Measurements from ENCODE around the gene PHACTR3. TPM values are rescaled to one million over a fixed set of nuclear protein-coding genes. Genes with fewer than 3 reads are reported as not detected.

PHACTR3 gene
- total RNA-seq, 8 experiments from 2014 or later, result 0.18 to 44.8 (median 26.7) TPM

DNA sequence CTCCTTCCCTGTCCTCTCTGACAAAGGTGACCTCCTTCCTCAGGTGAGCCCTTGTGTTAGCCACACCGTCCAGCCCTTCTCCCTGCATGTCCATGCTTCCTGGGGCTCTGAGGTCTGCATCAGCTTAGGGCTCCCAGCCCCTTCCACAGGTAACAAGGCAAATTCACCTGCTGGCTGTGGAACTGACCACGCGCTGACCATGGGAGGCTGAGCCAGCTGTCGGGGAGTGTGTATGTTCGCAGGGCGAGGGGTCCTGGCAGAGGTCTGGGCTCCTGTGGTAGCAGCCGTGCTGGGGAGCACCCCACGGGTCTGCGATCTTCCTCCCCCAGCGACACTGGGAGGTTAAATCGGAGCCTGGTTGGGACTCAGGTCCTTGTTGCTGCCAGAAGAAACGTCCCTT is 136.7 kb downstream of the PHACTR3 start:
- no peak overlapping the region for H3K4me3 ChIP-seq
- WGBS, 10 experiments, result 88 to 100% (median 100%) methylated on average over 2 to 9 of the region's 12 CpGs; no CpG with 5 or more reads in 5 of the 10 experiments
- ATAC-seq (replicated peaks in 6 of 8), result no peak
- in situ Hi-C loops (cut with MboI; ENCODE audit: low pct_unique_long_range_greater_than_20kb in 2 of 9, low sequenced_read_pairs in 9 of 9, unreplicated experiment in 9 of 9), result loop anchor here in 4 of 9 experiments (25.0 kb wide), 2 partner anchors 129 to 154 kb away; partner anchors contain the start of gene PHACTR3 (in 3 of the 4)
- H3K4me1 ChIP-seq (replicated peaks in 1 of 2), result peaks cover 9 to 12% of the 10 kb centered on the region in 2 donors
- no peak overlapping the region for H3K27ac ChIP-seq

- H3K4me1 ChIP-seq (replicated peaks in 1 of 2), result no peaks in the 10 kb centered on the region
- 41 to 100% (median 80%) methylated on average over 1 to 9 of the region's 24 CpGs; no CpG with 5 or more reads in 3 of the 10 experiments for WGBS, 10 experiments
- in situ Hi-C loops (cut with MboI; ENCODE audit: low pct_unique_long_range_greater_than_20kb in 2 of 9, low sequenced_read_pairs in 9 of 9, unreplicated experiment in 9 of 9), result loop anchor here in 4 of 9 experiments (25.0 kb wide), 2 partner anchors 130 to 155 kb away; partner anchors contain the start of gene PHACTR3 (in 3 of the 4)
- no peak overlapping the region for H3K4me3 ChIP-seq
- H3K27ac ChIP-seq, result no peak overlapping the region
- ATAC-seq (replicated peaks in 6 of 8), result no peak
Observed at GRCh38 chr20:59742351-59743095, 138.2 kb downstream of the PHACTR3 start.

DNA sequence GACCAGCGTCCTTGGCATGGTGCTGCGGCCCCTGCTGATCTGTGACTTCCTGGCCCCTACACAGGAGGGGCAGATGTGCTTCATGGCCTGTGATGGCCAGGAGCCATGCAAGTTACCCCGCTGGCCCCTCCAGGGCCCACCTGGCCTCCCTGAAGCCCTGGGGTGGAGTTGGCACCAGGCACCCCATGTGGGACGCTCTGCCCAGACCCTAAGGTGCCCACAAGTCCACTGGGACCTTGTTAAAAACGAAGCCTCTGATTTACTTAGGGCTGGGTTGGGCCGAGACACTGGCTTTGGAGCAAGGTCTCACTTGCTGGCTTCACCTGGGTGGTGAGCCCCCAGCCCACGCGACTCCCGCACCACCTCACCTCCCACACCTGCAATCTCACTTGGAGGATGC is 139.0 kb downstream of the PHACTR3 start:
- Histone ChIP-seq H3K4me1 (replicated peaks in 1 of 2) (no peaks in the 10 kb centered on the region), H3K4me3 (no peak overlapping the region), H3K27ac (no peak overlapping the region)
- in situ Hi-C loops (cut with MboI; ENCODE audit: low pct_unique_long_range_greater_than_20kb in 2 of 9, low sequenced_read_pairs in 9 of 9, unreplicated experiment in 9 of 9), result loop anchor here in 4 of 9 experiments (25.0 kb wide), 2 partner anchors 131 to 156 kb away; partner anchors contain the start of gene PHACTR3 (in 3 of the 4)
- WGBS, 10 experiments, result 20 to 100% (median 94%) methylated on average over 1 to 3 of the region's 9 CpGs; no CpG with 5 or more reads in 7 of the 10 experiments
- ATAC-seq (replicated peaks in 6 of 8), result no peak

DNA sequence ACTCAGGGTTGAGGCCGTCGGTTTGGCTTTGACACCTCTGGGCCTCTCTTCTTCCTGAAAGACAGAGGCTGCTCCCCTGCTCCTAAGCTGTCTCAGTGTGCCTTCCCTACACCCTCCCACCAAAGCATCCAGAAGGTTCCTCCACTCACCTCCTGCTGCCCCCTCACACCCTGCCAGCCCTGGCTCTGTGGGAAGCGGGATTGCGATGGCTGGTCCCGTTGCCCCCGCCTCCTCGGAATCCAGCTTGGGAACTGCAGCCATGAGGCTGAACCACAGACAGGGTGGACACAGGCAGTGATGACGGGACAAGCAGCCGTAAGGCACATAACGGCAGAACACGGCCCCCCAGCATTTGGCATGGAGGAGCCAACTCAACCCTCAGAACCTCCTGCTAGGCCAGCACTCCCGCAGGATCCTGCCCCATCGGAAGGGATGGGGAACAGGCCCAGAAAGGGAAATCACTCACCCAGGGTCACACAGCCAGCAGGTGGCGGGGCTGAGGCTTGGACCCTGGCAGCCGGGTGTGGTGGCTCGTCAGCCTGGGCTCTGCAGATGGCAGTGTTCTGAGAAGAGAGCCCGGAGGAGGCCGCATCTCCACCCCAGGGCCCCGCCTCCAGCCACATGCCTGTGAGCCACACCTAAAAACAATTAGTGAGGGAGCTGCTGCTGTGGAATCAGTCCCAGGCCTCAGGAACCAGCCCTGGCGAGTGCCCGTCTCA is 139.6 kb downstream of the PHACTR3 start:
- ATAC-seq (replicated peaks in 6 of 8), result peak; percentile 25 to 97 (median 79)
- Histone ChIP-seq H3K27ac (no peak overlapping the region), H3K4me1 (replicated peaks in 1 of 2) (peaks cover 4% of the 10 kb centered on the region in 2 donors), H3K4me3 (no peak overlapping the region)
- WGBS, 10 experiments, result 84% methylated on average over 7 of the region's 21 CpGs; no CpG with 5 or more reads in 9 of the 10 experiments
- in situ Hi-C loops (cut with MboI; ENCODE audit: low pct_unique_long_range_greater_than_20kb in 2 of 9, low sequenced_read_pairs in 9 of 9, unreplicated experiment in 9 of 9), result loop anchor here in 4 of 9 experiments (25.0 kb wide), 2 partner anchors 132 to 157 kb away; partner anchors contain the start of gene PHACTR3 (in 3 of the 4)

DNA sequence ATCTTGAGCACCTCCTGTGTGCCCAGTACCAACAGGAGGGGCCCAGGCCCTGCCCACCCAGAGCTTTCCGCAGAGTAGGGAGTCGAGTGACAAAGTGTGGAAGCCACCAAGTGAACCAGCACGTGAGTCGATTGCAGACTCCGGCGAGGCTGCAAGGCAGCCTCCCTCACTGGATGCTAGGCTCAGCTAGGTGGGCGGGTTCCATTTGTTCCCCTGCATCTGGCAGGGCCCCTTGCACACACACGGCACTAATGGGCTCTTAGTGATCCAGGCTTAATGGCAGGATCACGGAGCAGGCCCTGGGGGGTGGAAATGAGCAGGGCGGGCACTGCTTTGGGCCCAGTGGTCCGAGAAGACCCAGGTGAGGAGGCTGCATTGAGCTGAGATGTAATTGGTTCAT is 140.4 kb downstream of the PHACTR3 start:
- WGBS, 10 experiments, result 80 to 100% (median 90%) methylated on average over 1 to 9 of the region's 11 CpGs; no CpG with 5 or more reads in 4 of the 10 experiments
- Histone ChIP-seq H3K27ac (no peak overlapping the region), H3K4me1 (replicated peaks in 1 of 2) (peaks cover 10 to 12% of the 10 kb centered on the region in 2 donors), H3K4me3 (no peak overlapping the region)
- peak in 2 of 8 experiments; percentile 31 to 34 for ATAC-seq (replicated peaks in 6 of 8)
- in situ Hi-C loops (cut with MboI; ENCODE audit: low pct_unique_long_range_greater_than_20kb in 2 of 9, low sequenced_read_pairs in 9 of 9, unreplicated experiment in 9 of 9), result loop anchor here in 4 of 9 experiments (25.0 kb wide), 2 partner anchors 132 to 157 kb away; partner anchors contain the start of gene PHACTR3 (in 3 of the 4)

DNA sequence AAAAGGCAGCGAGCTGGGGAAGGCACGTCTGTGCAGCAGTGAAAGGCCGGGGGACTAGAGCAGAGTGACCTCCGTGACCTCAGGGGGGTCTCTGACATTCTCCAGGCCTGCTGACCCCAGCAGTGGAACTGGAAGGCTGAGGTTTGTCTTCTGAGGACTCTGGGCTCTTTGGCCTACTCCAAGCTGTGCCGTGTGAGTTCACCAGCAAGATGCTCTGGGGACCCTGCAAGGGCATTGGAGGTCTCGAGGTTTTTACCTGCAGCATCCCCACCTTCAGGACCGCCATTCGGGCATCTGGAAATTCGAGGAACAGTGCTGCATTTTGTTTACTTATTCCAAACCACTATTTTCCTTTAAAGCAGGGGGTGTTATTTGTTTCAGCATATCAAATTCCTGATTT is 140.9 kb downstream of the PHACTR3 start:
- Histone ChIP-seq H3K27ac (no peak overlapping the region), H3K4me1 (replicated peaks in 1 of 2) (peaks cover 12 to 17% of the 10 kb centered on the region in 2 donors), H3K4me3 (no peak overlapping the region)
- in situ Hi-C loops (cut with MboI; ENCODE audit: low pct_unique_long_range_greater_than_20kb in 2 of 9, low sequenced_read_pairs in 9 of 9, unreplicated experiment in 9 of 9), result loop anchor here in 4 of 9 experiments (25.0 kb wide), 2 partner anchors 133 to 158 kb away; partner anchors contain the start of gene PHACTR3 (in 3 of the 4)
- no peak for ATAC-seq (replicated peaks in 6 of 8)
- WGBS, 10 experiments, result 30 to 93% (median 80%) methylated on average over 1 to 6 of the region's 9 CpGs; no CpG with 5 or more reads in 5 of the 10 experiments

DNA sequence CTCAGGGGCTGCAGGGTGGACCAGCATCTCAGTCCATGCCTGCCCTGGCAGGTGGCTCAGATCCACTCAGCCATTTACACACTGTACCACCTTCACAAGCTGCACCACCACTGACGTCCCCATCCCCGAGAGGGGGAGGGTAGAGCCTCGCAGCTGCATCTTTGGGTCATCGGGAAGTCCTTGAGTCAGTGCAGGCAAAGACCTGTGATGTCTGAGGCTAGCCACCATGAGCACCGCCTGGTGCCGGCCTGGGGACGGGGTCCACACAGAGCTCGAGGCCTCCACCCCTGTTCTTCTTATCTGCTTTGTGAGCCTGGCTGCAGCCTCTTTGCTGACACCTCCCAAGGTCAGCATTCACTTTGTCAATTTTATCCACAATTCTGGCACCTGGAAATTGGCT is 141.4 kb downstream of the PHACTR3 start:
- Histone ChIP-seq H3K4me3 (no peak overlapping the region), H3K4me1 (replicated peaks in 1 of 2) (peaks cover 18 to 22% of the 10 kb centered on the region in 2 donors), H3K27ac (no peak overlapping the region)
- in situ Hi-C loops (cut with MboI; ENCODE audit: low pct_unique_long_range_greater_than_20kb in 2 of 9, low sequenced_read_pairs in 9 of 9, unreplicated experiment in 9 of 9), result loop anchor here in 4 of 9 experiments (25.0 kb wide), 2 partner anchors 133 to 158 kb away; partner anchors contain the start of gene PHACTR3 (in 3 of the 4)
- no peak for ATAC-seq (replicated peaks in 6 of 8)
- WGBS, 10 experiments, result 24 to 100% methylated on average over 1 to 4 of the region's 8 CpGs; no CpG with 5 or more reads in 8 of the 10 experiments

DNA sequence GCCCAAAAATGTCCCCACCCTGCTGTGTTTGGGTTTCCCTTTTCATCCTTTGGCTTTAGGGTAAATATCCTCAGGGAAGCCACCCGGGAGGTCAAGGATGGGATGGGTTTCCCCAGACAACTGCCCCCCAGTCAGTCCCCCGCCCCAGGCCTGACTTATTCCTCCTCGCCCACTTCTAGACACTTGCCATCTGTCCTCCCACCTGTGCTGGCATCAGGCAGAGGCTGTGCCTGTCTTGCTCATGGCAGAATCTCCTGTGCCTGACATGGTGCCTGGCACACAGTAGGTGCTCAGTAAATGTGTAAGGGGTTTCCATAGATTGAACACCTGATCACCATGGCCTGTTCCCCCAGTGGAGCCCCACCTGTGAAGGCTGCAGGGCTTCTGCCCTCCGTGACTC is 141.8 kb downstream of the PHACTR3 start:
- no peak overlapping the region for H3K4me3 ChIP-seq
- in situ Hi-C loops (cut with MboI; ENCODE audit: low pct_unique_long_range_greater_than_20kb in 2 of 9, low sequenced_read_pairs in 9 of 9, unreplicated experiment in 9 of 9), result loop anchor here in 4 of 9 experiments (25.0 kb wide), 2 partner anchors 134 to 159 kb away; partner anchors contain the start of gene PHACTR3 (in 3 of the 4)
- H3K27ac ChIP-seq, result no peak overlapping the region
- peaks cover 21 to 26% of the 10 kb centered on the region in 2 donors for H3K4me1 ChIP-seq (replicated peaks in 1 of 2)
- no peak for ATAC-seq (replicated peaks in 6 of 8)
- 60 to 100% (median 80%) methylated on average over 1 to 2 of the region's 4 CpGs; no CpG with 5 or more reads in 7 of the 10 experiments for WGBS, 10 experiments

- H3K27ac ChIP-seq, result no peak overlapping the region
- H3K4me3 ChIP-seq, result no peak overlapping the region
- 35 to 100% (median 76%) methylated on average over 2 to 5 of the region's 12 CpGs; no CpG with 5 or more reads in 4 of the 10 experiments for WGBS, 10 experiments
- ATAC-seq (replicated peaks in 6 of 8), result no peak
- in situ Hi-C loops (cut with MboI; ENCODE audit: low pct_unique_long_range_greater_than_20kb in 2 of 9, low sequenced_read_pairs in 9 of 9, unreplicated experiment in 9 of 9), result loop anchor here in 4 of 9 experiments (25.0 kb wide), 2 partner anchors 136 to 161 kb away; partner anchors contain the start of gene PHACTR3 (in 3 of the 4)
- H3K4me1 ChIP-seq (replicated peaks in 1 of 2), result peaks cover 38 to 43% of the 10 kb centered on the region in 2 donors
Observed at GRCh38 chr20:59747671-59748515, 143.6 kb downstream of the PHACTR3 start.

GRCh38 chr20:59748619-59749191 is 144.4 kb downstream of the PHACTR3 start:
- peaks cover 45 to 50% of the 10 kb centered on the region in 2 donors for H3K4me1 ChIP-seq (replicated peaks in 1 of 2)
- in situ Hi-C loops (cut with MboI; ENCODE audit: low pct_unique_long_range_greater_than_20kb in 2 of 9, low sequenced_read_pairs in 9 of 9, unreplicated experiment in 9 of 9), result loop anchor here in 4 of 9 experiments (25.0 kb wide), 2 partner anchors 136 to 161 kb away; partner anchors contain the start of gene PHACTR3 (in 3 of the 4)
- no peak overlapping the region for H3K27ac ChIP-seq
- ATAC-seq (replicated peaks in 6 of 8), result no peak
- WGBS, 10 experiments, result 1 to 94% (median 67%) methylated on average over 2 to 13 of the region's 14 CpGs; no CpG with 5 or more reads in 1 of the 10 experiments
- no peak overlapping the region for H3K4me3 ChIP-seq

DNA sequence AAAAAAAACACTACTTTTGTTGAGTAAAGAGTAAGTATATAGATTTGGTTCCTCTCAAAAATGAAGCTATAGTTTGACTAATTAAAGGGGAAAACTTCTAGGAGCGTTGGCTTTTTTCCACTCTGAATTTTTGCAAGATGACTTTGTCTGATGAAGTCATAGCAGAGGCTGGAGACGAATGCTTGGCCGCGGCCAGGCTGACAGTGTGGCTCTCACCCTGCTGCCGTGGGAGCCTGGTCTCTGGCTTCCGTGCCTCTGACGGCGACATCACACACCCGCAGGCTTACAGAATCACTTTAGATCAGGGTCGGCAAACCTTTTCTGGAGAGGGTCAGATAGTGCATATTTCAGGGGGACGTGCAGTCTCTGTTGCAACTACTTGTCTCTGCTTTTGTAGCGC is 145.0 kb downstream of the PHACTR3 start:
- H3K27ac ChIP-seq, result no peak overlapping the region
- peak in 6 of 8 experiments; percentile 16 to 65 (median 47) for ATAC-seq (replicated peaks in 6 of 8)
- in situ Hi-C loops (cut with MboI; ENCODE audit: low pct_unique_long_range_greater_than_20kb in 2 of 9, low sequenced_read_pairs in 9 of 9, unreplicated experiment in 9 of 9), result loop anchor here in 4 of 9 experiments (25.0 kb wide), 2 partner anchors 137 to 162 kb away; partner anchors contain the start of gene PHACTR3 (in 3 of the 4)

More for the DNA sequence above, 145.0 kb downstream of the PHACTR3 start:
- 1 to 60% (median 18%) methylated on average over 1 to 12 of the region's 12 CpGs; no CpG with 5 or more reads in 2 of the 10 experiments for WGBS, 10 experiments
- Histone ChIP-seq H3K4me3 (no peak overlapping the region), H3K4me1 (replicated peaks in 1 of 2) (peaks cover 45 to 50% of the 10 kb centered on the region in 2 donors)

Measured in motor neuron (in vitro differentiated cells).